NCI-H1048 (cell line): ENCODE results near the gene CISH.
A peak's percentile ranks its signal among the peaks of the same experiment; 100 is the strongest.

Experiments used
- DNase-seq: peaks from one replicate; lab custom pipeline; 2025; lab: John Stamatoyannopoulos, UW

Gene CISH

GRCh38 chr3:50637011-50637410 lies 25.4 kb upstream of the CISH start:
- no peak for DNase-seq

DNA sequence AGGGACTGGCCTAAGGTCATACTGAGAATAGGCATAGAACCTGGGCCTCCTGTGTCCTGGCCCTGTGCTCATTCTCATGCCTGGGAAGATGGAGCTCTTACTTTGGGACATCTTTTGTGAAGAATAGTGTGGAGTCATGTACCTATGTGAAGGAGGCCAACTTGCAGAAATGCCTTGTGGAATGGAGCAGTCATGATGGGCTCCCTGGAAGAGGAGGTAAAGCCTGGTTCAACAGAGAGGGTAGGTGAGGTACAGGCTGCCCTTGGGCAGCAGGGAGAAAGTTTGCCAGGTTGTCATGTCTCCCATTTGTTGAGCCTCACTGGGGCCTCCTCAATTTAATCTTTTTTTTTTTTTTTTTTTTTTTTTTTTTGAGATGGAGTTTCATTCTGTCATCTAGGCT lies 23.5 kb upstream of the CISH start:
- DNase-seq, result no peak

- no peak for DNase-seq
These were observed 21.7 kb upstream of the CISH start for GRCh38 chr3:50633230-50633790.

DNA sequence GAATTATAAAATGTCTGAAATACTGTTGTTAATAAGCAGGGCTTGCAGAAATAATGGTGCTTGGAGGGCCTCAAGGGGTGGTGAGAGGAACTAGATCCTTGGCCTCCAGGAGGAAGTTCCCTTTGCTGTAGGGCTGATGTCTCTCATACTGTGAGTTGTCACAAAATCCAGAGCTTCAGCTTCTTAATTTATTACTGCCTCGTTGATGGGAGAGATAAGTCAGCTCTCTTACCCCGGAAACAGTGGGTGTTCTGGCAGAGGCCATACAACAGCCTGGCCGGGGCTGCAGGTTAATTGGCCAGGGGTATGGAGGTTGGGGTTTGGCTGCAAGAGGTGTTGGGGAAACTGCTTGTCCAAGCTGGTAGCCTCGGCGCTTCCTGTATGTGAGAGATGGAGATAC lies 20.9 kb upstream of the CISH start:
- DNase-seq, result no peak

GRCh38 chr3:50630877-50631276 lies 19.3 kb upstream of the CISH start:
- DNase-seq, result no peak

DNA sequence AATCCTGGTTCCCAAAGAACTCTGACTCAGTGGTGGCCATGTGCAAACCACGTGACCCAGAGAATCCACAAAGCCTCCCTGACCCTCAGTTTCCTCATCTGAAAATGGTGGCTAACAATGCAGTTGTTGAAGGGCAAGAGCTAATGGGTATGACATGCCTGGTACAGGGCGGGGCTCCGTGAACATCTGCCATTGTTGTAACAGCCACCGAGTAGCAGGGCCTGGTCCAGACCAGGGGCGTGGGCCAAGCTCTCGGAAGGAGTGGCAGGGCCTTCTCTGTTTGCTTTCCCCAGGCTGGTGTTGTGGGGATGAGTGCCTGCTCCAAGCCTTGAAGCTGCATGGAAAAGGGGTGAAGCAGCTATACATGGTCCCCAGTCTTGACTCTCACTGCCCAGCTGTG lies 18.8 kb upstream of the CISH start:
- no peak for DNase-seq

DNA sequence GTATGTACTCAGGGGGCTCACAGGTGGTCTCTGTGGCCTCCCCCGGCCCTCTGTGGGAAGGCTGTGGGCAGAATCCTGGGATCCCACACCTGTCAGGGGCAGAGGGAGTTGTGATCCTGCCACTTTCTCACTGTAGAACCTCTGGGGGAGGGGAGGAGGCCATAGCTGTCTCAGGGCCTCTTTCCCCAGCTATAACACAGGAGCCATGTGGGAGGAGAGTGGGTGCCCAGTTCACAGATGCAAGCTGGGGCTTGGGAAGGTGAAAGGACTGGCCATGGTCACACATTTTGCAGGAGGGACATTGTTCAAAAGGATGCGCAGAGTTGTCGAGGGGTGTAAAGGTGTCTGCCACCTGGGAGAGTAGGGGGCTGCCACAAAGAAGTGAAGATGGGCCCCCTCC lies 17.0 kb upstream of the CISH start:
- no peak for DNase-seq

- no peak for DNase-seq
These were observed 16.0 kb upstream of the CISH start for GRCh38 chr3:50627407-50628051.

- DNase-seq, result no peak
These were observed 14.8 kb upstream of the CISH start for GRCh38 chr3:50626401-50626800.

GRCh38 chr3:50625231-50626182 lies 13.9 kb upstream of the CISH start:
- no peak for DNase-seq

DNA sequence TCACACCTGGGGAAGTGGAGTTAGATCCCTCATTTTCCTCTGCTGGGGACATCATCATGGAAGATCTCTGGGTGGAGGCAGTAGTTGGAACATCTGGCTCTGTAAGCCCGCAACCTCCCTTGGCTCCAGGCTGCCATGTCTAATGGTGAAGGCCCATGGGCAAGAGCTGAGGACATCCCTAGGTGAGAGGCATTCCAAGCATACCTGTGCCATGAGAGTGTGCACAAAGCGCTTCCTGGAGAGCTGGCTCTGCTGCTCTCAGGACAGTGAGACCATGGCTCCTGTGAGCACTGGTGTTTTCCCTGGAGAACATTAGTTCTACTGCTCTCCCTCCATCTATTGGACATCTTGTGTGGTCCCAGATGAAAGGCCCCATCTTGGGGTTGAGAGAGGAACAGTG lies 13.1 kb upstream of the CISH start:
- DNase-seq, result no peak

GRCh38 chr3:50623840-50624474 lies 12.4 kb upstream of the CISH start:
- no peak for DNase-seq

DNA sequence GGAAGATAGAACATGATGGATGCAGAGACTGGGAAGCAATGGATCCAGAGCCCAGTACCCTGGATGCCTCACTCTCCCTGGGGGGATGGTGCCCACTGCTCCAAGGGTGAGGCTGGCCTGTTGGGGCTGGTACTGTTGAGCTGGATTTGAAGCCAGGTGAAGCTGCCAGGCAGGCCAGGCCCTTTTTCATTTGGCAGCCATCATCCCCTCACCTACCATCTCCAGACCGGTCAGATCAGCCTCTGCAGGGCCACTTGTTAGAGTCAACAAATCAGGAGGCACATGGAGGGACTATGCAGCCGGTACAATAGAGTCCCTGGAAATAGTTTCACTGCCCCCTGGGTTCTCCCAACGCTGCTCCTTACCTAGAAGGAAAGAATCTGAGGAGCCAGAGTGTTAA lies 11.3 kb upstream of the CISH start:
- no peak for DNase-seq

DNA sequence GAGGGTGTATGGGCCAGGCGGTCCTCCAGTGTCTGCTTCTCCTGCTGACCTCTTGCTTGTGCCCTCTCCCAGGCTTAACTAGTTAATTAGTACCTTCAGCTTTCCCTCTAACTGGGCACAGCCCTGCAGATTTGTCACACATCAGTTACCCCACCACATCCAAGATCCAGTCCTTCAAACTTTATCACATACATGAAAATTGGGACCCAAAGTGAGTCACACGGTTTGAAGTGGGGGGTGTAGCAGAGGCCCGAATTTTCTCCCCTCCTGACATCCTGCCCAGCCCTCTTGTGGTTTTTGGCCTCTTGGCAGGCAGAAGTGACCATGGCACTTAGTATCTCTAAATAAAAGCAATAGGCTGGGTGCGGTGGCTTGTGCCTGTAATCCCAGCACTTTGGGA lies 9.2 kb upstream of the CISH start:
- no peak for DNase-seq

DNA sequence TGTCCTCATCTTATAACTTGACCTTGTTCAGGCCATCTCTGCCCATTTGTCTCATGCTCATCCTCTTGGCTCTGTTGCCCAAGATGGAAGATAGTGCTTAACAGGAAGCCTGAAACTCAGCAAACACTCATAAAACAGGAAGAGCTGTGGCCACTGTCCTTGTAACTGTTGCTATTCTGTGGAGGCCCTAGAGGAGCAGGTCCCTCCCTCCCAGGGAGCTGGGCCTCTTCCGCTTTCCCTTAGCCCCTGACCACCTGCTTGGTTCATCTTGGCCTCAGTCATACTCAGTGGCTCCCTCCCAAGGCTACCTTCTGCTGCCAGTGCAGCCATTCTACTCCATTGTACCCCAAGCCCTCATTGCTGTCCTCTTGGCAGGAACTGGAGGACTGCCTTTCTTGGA lies 8.8 kb upstream of the CISH start:
- no peak for DNase-seq

- no peak for DNase-seq
These were observed 6.4 kb upstream of the CISH start for GRCh38 chr3:50617911-50618481.

DNA sequence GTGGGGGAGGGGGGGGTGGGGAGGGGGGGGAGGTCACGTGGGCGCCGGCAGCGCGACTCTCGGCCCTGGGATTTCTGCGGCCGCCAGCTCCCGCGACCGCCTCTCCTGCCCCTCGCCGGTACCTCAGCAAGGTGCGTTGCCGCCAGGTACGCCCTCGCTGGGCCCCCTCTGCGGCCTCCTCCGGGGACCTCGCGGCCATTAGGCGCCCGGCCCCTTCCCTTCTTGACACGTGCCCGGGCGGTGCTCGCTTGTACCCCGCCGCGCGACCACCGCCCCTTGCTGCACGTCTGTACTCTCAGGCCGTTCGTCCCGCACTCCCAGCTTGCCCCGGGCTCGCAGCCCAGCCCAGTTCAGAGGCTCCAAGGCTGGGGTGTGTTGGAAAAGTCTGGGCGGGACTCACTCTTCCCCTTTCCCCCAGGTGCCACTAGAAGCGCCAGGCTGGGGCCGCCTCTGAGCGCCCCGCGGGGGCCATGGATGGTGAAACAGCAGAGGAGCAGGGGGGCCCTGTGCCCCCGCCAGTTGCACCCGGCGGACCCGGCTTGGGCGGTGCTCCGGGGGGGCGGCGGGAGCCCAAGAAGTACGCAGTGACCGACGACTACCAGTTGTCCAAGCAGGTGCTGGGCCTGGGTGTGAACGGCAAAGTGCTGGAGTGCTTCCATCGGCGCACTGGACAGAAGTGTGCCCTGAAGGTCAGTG lies 5.7 kb upstream of the CISH start, which contains the start of gene MAPKAPK3:
Gene MAPKAPK3 (plus strand): TSS at position 56 of the 696 bp plus-strand sequence. CDS start 415 bp downstream, at position 471.
- DNase-seq, result no peak

DNA sequence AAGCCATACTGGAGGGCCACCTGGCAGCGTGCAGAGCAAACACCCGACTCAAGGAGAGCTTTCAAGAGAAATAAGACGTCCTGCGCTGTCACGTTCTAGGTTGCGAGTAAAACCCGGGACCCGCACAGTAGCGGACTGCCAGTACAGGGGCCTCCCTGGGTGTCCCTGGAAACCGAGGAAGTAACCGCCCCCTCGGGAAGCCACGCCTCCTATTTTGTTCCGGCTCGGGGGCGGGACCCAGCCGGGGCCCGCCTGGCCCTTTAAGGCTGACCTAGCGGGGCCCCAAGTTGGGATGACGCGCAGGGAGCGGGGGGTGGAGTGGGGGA lies 5.2 kb upstream of the CISH start:
- peak; percentile 78 for DNase-seq

- DNase-seq, result peak; percentile 78
These were observed 4.6 kb upstream of the CISH start for GRCh38 chr3:50616003-50616769.

- DNase-seq, result no peak
These were observed 3.6 kb upstream of the CISH start for GRCh38 chr3:50615190-50615589.
